HG03354 (cell line): Measurements from ENCODE around the gene UNC119B.

Experiments used
- ATAC-seq: cut with Tn5 transposase; IDR thresholded peaks from one replicate; pipeline ENCODE4 v1.9.1; 2021; ENCODE audit warnings: mild to moderate bottlenecking; ENCODE audit not compliant: unreplicated experiment, poor library complexity, severe bottlenecking

Gene UNC119B

DNA sequence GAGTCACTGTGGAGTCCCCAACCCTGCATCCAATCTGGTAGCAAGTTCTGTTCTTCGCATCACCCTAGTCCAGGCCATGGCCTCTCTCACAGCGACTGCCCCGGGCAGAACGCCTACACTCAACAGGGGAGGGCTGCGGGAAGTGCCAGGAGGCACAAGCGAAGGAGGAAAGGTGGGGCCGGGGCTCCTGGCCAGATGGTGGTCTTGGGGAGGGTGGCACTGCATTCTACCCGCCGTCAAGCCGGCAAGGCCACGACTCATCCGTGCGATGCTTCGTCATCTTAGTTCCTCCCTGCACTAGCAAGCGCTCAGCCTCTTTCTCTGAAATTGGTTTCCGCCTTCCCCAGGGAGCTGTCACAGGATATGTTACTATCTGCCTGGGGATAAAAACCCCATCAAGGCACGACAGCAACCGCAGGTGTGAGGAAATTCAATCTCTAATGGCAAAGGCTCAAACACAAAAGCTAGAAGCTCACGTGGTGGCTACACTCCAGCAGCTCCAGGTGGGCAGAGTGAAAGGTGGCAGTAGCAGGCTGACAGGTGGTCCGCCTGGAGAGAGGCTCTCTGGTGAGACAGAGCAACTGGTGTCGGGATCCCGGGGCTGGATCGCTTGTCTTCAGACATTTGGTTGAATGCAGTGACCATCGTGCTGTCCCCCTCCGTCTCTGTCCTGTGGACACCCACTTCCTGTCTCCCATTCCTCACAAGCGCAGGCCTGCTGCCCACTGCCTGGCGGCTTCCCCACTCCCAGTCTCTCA lies 49.5 kb downstream of the UNC119B start:
- no peak for ATAC-seq

DNA sequence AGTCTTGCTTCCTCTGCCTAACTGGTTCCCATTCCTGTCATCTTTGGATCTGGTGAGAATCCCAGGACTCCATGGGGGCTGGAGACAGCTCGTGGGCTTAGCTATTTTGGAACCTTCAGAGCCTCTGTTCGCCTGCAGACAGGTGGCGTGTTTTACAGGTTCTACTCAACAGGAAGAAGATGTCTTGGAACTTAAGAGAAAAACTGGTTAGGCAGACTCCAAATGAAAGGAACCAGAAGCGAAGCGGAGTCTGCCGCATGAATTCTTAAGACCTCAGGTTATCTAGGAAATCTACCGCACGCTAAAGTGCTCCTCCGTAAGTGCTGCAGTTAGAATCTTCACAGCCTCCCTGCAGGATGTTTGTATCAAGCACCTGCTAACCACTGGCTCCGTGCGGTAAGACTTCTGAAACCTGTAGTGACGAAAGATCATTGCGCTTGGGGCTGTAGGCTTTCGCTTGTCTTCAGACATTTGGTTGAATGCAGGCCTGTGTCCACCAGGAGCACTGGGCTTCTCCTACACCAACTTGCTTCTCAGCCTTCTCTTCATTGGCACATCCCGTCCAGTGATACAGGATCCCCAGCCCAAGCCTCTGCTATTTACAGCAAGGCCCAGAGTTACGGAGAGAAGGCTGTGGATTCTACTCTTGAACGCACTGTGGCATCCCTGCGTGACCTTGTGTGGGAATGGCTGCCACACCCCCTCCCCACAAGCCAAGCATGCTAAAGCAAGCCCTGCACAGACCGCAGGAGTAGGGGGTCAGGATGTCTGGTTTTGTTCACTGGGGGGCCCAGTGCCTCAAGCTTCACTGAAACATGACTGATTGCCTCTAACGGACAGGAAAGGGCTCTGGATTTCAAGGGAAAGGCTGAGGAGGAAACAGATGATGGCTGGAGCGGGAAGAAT lies 50.3 kb downstream of the UNC119B start:
- ATAC-seq = no peak

DNA sequence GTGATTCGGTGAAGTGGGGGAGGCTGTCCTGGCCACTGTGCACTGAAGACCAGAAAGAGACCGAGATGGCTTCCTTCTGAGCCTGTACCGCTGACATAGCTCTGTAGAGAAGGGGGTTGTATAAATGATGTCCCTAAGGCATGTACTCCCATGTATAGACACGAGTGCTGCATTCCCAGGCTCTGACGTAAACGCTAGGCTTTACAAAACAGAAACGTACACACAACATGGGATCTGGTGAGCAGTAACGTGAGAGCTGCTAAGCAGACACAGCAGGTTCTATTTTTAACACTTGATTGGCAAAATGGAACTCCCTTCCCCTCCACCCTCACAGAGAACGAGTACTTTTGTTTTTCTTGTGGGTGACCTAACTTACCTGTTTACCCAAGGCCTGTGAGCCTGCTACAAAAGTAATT lies 51.3 kb downstream of the UNC119B start:
- ATAC-seq = no peak

DNA sequence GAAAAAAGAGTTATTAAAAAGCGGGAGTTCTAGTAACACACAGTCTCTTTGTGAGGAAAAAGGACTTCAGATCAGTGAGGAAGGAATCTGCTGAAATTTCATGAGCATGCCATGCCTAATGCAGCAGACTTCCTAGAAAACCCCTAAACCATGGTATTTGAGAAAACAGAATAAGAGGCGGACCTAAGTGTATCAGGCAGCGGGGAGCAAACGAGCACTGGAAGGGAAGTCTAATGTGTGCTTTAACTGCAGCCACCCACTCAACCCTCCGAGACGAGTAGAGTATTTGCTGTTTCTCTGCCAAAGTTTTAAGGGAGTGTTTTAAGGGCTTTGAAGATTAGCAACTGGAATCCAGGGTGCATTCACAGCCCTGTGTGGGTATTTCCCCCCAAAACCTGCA lies 51.8 kb downstream of the UNC119B start:
- ATAC-seq = no peak

DNA sequence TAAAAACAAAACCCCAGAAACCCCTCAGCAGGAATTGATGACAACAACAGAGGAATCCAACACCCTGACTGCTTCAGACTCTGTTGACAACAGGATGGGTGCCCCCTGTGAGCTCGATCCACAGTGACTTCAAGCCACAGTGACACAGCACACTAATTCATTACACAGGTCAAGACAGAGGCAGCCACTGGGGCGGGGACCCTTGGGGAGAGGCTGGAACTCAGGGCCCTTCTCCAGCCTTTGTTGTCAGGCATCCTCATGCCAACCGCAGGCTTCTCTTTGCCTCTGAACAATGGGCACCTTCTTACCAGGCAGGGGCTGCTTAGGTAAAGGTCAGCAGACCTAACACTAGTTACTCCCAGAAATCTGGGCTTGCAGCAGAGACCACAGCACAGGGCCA lies 53.0 kb downstream of the UNC119B start:
- no peak for ATAC-seq

DNA sequence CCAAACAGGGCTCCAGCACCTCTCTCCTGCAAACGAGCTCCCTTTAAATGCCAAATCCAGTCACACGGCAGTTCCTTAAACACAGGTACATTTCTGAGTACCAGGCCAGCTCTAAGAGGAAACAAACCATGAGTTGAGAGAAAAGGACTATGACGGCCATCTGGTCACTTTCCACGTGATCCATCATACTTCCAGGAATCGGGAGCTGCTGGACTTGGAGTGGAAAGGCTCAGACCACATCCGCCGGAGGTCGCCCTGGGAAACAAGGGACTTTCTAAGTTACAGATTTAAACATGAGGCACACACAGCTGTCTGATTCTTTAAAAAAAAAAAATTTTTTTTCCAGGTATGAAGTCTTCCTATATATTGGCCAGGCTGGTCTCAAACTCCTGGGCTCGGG lies 54.6 kb downstream of the UNC119B start:
- ATAC-seq = no peak

DNA sequence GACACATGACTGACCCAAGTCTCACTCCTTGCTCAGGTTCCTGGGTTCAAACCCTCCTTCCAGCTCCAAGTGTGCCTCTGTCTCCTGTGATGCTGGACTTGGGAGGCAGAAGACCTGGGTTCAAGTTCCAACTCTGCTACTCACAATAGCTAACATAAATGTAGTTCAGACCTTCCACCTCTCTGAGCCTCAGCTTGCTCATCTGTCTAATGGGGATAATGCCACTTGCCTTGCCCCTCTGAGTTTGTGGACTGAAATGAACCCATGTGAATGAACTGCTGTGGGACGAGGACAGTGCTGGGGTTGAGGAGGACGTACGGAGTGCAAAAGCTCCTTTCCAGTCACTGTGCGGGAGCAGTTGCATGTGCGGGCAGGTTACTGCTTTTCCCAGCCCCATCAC lies 56.3 kb downstream of the UNC119B start:
- no peak for ATAC-seq

DNA sequence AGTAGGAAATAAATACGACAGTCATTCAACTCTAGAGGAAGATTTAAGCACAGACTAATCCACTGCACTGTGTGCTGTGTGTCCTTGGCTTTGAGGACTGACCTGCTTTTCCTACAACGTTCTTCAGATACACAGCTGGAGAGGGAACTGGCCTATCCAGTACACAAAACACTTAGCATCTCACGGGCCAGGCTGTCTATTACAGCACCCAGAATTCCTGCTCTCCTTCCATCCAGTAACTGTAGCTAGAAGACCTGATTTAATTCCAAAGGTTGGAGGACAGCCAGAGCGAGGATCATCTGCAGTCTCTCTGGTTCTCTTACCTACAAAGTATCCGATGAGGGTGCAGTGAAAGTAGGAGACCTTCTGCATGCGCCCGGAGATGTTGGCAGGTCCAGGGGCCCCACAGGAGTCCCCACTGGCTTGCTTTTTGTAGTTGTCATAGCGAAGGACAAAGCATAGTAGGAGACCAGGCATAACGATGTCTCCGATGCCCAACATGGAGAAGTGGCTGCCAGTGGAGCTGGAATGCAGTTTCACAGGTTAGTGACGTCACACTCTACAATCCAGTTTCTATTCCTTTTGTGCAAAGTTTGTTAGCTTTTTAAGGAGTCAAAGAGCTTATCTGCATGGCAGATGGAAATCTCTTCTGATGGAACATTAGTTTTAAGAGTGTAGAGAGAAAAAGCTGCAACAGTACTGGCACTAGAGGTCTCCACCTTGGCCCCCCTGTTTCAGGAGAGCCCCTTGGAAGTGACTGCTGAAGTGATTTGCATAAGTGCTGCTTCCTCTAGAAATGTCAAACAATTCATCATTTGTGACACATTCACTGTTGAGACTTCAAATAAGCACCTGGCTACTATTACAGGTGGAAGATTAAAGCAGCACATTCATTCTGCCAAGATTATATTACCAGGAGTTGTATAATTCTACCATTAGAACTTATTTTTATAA lies 57.1 kb downstream of the UNC119B start:
- ATAC-seq = no peak

DNA sequence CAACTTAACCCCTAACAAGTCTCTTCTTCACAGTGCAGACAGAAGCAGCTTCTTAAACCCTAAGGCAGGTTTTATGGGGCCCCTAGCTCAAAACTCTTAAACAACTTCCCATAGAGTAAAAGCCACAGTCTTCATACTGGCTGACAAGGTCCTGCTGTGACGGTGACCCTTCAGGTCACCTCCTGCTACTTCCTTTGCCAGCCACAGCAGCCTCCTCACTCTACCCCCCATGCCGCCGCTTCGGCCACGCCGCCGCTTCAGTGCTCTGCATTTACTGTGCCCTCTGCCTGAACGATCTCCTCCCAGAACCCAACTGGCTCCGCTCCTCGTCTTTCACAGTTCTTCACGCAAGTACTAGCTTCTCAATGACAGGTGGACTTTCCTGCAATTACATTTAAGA lies 60.8 kb downstream of the UNC119B start:
- ATAC-seq = no peak
